GM18868 (cell line): ENCODE measurements around the gene SH3PXD2A.
A peak's percentile ranks its signal among the peaks of the same experiment; 100 is the strongest.
"Not testable (repeated sequence)": the region's sequence is repeated elsewhere in the genome, so short reads cannot be mapped to it uniquely, and the experiment has no call there.

Experiments
- ATAC-seq: cut with Tn5 transposase; IDR thresholded peaks from one replicate; pipeline ENCODE4 v1.9.1; 2021; ENCODE audit warnings: mild to moderate bottlenecking, moderate library complexity; ENCODE audit not compliant: unreplicated experiment

SH3PXD2A gene

GRCh38 chr10:103770139-103770538, 85.2 kb downstream of the SH3PXD2A start:
- no peak for ATAC-seq

GRCh38 chr10:103769176-103769575, 86.2 kb downstream of the SH3PXD2A start:
- ATAC-seq: no peak

- no peak for ATAC-seq
Measured at GRCh38 chr10:103768345-103768744, 87.0 kb downstream of the SH3PXD2A start.

- no peak for ATAC-seq
Measured at GRCh38 chr10:103767756-103768155, 87.6 kb downstream of the SH3PXD2A start.

GRCh38 chr10:103766751-103767505, 88.4 kb downstream of the SH3PXD2A start:
- ATAC-seq: no peak

GRCh38 chr10:103765981-103766380, 89.4 kb downstream of the SH3PXD2A start:
- no peak for ATAC-seq

GRCh38 chr10:103765168-103765567, 90.2 kb downstream of the SH3PXD2A start:
- ATAC-seq: no peak

- no peak for ATAC-seq
Measured at GRCh38 chr10:103764296-103765088, 90.9 kb downstream of the SH3PXD2A start.

- ATAC-seq: peak; percentile 30
Measured at GRCh38 chr10:103763374-103764202, 91.8 kb downstream of the SH3PXD2A start.

- no peak for ATAC-seq
Measured at GRCh38 chr10:103762916-103763315, 92.5 kb downstream of the SH3PXD2A start.

GRCh38 chr10:103762162-103762561, 93.2 kb downstream of the SH3PXD2A start:
- no peak for ATAC-seq

GRCh38 chr10:103761075-103761920, 94.1 kb downstream of the SH3PXD2A start:
- ATAC-seq: no peak

GRCh38 chr10:103760233-103760632, 95.1 kb downstream of the SH3PXD2A start:
- ATAC-seq: not testable (repeated sequence)

GRCh38 chr10:103759100-103759781, 96.1 kb downstream of the SH3PXD2A start:
- ATAC-seq: peak; percentile 80

GRCh38 chr10:103758294-103758681, 97.1 kb downstream of the SH3PXD2A start:
- no peak for ATAC-seq

- ATAC-seq: peak; percentile 36
Measured at GRCh38 chr10:103757531-103758293, 97.7 kb downstream of the SH3PXD2A start.

GRCh38 chr10:103756277-103756869, 99.0 kb downstream of the SH3PXD2A start:
- ATAC-seq: no peak

GRCh38 chr10:103752680-103753248, 102.6 kb downstream of the SH3PXD2A start:
- no peak for ATAC-seq
